Muscle of back (tissue), 11 donors: ENCODE data around the gene SGSM1. TPM values are rescaled to one million over a fixed set of nuclear protein-coding genes. Genes with fewer than 3 reads are reported as not detected.
"Not testable (repeated sequence)": the region's sequence is repeated elsewhere in the genome, so short reads cannot be mapped to it uniquely, and the experiment has no call there.

Experiments used
- DNase-seq, 3 donors: peaks; one replicate each; pipeline versions ENCODE4 v3.0.0 to v3.0.0-alpha.2; 2013
- polyA plus RNA-seq, 10 donors: library from polyadenylated mRNA; unstranded; fragments of 120-200 nt; gene quantifications; one replicate each; pipeline ENCODE4 v1.2.1, GENCODE V29; 2013; ENCODE audit not compliant: insufficient read length in 10 of 10

Gene SGSM1
- polyA plus RNA-seq, 10 donors: 0.09 to 0.63 (median 0.20) TPM

DNA sequence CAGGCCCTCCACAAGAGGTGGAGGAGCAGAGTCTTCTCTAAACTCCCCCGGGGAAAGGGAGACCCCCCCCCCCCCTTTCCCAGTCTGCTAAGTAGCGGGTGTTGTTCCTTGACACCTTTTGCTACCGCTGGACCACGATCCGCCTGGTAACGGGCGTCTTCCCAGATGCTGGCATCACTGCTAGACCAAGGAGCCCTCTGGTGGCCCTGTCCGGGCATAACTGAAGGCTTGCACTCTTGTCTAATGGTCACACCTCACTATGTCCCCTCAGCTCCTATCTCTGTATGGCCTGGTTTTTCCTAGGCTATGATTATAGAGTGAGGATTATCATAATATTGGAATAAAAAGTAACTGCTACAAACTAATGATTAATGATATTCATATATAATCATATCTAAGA lies 31.5 kb downstream of the SGSM1 start:
- not testable (repeated sequence) for DNase-seq

DNA sequence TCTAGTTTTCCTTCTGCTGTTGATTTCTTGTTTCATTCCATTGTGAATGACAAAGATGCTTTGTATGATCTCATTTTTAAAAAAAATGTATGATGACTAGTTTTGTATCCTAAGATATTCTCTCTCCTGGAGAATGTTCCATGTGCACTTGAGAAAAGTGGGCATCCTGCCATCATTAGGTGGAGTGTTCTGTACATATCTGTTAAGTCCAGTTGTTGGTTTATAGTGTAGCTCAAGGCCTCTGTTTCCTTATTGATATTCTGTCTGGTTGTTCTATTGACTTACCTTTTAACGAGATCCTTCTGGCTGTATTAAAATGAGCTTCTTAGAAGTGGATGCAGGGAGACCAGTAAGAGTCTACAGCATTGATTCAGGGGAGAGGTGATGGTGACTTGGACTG lies 35.2 kb downstream of the SGSM1 start:
- no peak for DNase-seq

DNA sequence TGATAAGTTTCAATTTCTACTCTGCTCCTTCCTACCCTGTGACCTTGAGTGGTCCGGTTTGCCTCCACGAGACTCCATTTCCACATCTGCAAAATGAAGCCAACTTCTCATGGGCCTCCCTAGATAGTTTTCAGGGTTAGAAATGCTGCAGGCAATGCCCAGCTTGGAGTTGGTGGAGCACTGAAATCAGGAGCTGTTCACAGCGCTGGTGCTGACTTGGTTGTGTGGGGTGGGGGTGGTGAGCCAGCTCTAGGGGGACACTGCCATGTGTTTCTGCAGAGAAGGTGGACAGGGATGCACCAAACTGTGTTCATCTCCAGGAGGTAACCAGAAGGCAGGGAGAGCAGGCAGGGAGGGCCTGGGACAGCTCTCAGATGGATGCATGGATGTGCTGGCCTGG lies 37.0 kb downstream of the SGSM1 start:
- DNase-seq: no peak

DNA sequence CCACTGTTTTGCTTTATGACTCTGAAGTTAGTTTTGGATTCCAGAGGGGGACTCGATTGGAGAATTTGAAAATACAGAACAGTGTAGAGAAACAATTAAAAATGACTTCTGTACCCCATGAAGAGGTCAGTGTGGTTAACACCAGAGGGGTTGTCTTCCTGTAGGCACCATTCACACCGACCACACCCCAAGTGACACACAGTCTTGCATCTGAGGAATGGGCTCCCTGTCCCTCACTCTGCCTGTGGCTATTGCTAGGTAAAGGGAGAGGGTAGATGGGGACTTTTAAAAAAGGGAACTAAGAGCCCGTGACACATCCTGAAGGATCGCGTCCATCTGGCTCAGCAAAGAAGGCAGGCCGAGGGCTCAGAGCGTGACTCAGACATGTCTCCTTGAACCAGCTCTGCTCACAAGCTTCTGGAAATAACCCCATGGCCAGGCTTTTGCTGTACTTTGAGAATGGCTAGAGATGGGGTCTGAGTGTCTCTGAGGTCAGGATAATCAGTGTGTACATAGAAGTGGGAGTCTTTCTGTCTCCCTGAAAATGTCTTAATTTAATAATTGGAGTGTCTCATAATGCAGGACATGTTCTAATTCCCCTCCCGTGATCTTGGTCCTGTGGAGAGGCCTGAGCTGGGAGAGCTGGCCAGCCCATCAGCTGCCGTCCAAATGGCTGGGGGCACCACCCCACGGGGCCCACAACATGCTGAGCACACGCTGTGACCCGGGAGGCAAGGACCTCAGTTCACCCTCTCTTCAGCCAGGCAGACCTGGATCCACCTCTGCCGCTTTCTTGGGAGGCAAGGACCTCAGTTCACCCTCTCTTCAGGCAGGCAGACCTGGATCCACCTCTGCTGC lies 39.3 kb downstream of the SGSM1 start:
- DNase-seq: no peak

DNA sequence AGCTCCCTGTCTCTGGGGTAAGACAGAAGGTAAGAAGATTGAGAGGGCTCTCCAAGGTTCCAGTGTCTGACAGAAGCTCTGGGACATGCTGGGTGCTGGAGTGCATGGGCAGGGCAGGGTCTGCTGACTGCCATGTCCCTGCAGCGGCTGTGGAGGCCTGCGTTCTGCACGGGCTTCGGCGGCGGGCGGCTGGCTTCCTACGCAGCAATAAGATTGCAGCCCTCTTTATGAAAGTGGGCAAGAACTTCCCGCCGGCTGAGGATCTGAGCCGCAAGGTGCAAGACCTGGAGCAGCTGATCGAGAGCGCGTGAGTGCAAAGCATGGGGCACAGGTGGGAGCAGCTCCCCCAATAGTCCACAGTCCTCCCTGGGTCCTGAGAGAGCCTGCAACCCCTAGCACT lies 41.5 kb downstream of the SGSM1 start:
- DNase-seq: no peak

DNA sequence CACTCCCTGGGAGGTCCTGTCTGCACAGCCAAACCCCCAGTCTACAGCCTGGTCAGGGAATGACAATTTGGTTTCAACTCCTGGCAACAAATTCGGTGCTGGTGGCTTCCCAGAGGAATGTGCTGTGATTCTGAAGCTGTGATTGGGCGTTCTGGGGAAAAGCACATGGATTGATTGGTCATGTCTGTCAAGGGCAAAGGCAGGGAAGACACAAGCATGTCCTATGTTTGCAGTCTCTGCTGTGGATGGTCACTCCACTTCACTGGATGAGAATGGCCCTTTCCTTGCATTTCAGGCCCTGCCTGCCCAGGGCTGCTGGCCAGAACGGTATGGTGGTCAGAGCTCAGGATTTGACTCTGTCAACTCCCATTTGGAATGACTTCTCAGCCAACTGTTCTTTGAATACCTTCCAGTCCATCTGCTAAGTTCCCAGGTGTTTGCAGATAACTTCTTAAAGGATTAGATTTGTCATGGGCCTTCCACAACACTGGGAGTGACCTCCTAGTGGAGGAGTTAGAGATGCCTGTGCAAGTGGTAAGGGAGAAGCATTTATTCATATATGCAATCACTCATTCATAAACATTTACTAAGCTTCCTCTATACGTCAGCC lies 42.7 kb downstream of the SGSM1 start:
- no peak for DNase-seq

DNA sequence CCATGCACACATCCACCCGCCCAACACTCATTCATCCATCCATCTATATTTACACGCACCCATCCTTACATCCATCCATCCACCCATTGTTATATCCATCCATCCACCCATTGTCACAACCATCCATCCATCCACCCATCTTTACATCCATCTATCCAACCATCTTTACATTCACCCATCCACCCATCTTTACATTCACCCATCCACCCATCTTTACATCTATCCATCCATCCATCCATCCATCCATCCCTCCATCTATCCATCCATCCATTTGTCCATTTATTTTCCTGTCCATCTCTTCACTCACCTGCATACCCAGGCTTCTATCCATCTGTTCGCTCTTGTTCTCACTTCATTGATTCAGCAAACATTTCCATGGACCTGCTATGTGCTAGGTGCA lies 49.8 kb downstream of the SGSM1 start:
- DNase-seq: no peak

DNA sequence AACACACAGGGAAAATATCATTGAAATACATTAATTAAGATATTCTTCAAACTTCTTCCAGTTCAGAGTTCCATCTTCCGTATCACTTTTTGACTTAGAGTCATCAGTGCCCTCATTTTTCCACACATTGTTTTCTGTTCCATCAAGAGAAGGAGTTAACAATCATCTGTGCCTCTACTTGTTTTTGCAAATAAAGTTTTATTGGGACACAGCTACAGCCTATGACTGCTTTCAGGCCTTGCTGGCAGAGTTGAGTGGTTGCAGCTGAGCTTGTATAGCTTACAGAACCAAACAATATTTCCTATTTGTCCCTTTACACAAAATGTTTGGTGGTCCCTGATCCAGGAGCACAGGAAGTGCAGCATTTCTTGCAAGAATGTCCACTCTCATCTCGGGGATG lies 51.6 kb downstream of the SGSM1 start:
- no peak for DNase-seq

DNA sequence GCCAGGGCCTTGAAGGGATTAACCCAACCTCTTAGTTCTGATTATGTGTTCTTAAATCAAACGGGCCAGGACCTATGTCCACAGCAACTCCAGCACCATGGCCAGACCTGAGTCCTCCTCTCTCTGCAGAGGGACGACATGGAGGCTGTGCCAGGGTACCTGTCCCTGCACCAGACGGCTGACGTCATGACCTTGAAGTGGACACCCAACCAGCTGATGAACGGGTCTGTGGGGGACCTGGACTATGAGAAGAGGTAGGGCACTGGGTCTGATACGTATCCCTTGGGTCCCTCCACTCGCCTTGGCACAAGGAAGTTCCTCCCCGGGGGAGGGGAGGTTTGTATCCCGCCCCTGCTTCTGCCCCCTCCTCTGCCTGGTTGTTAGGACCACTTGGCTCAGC lies 53.6 kb downstream of the SGSM1 start:
- no peak for DNase-seq

DNA sequence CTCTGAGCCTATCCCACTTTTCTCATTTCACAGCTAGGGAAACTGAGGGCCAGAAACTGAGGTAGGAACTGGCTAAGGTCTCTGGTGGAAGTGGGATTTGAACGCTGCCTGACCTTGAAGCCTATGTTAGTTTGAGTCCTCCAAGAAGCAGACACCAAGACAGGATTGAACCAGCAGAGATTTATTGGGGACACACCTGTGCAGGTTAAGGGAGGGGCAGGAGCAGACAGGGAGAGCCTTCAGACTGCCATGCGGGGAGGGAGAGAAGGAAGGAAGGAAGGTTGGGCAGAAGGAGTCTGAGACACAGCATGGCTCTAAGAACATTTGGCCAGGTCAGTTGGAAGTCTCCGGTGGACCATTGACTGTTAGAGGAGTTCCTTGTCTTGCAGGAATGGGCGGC lies 59.5 kb downstream of the SGSM1 start:
- no peak for DNase-seq

DNA sequence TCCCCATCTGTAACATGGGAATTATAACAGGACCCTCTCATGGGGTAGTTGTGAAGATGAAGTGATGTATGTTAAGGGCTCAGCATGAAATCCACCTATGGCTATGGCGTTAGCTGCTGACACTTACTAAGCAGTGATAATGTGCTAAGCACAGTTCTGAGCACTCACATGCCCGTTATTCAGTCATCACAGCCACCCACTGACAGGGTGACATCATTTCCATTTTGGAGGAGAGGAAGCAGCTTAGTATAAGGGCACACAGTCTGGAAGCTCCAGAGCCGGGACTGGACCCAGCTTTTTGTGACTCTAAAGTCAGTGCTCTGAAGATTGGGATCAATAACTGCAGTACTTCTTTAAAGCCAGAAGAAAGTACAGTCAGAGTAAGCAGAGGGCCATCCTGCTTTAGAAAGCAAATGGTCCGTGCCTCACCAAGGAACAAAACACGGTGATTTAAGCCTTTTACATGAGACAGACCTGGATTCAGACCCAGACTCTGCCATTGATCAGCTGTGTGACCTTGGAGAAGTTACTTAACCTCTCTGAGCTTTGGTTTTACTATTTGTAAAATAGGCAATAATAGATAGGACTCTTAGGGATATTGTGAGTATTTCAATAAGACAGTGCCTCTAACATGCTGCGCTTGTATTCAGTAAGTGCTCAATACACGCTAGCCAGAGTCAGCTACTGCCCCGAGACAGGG lies 61.5 kb downstream of the SGSM1 start:
- no peak for DNase-seq

DNA sequence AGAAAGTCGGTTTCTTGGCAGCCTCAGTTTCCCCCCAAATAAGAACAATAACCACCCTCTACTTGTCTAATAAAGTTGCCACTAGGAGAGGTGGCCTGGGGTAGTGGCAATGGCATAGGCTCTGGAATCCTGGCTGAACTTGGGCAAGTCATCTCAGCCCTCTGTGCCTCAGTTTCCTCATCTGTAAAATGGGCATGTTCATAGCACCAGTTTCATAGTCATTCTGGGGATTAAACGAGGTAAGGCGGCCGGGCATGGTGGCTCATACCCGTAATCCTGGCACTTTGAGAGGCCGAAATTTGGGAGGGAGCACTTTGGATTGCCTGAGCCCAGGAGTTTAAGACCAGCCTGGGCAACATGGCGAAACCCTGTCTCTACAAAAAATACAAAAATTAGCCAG lies 63.0 kb downstream of the SGSM1 start:
- no peak for DNase-seq

DNA sequence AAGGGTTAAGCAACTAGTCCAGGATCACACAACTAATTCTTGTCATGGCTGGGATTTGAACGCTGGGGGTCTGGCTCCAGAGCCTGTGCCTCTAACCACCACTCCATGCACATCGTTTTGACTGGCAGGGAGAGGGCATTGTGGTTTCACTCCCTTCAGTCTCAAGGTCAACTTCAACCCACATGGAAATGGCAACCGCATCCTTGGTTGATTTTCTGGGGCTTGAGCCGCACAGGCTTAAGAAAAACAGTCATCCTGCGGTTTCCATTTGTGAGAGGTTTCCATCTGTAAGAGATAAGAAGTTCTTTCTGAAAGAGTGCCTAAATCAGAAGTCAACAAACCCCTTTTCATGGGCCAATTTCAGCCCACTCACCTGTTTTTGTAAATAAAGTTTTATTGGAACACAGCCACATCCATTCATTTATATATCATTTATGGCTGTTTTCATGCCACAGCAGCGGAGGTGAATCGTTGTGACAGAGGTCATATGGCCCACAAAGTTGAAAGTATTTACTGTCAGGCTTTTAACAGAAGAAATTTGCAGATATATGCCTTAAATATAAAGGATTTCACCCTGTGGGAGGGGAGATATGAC lies 65.7 kb downstream of the SGSM1 start:
- DNase-seq: no peak

DNA sequence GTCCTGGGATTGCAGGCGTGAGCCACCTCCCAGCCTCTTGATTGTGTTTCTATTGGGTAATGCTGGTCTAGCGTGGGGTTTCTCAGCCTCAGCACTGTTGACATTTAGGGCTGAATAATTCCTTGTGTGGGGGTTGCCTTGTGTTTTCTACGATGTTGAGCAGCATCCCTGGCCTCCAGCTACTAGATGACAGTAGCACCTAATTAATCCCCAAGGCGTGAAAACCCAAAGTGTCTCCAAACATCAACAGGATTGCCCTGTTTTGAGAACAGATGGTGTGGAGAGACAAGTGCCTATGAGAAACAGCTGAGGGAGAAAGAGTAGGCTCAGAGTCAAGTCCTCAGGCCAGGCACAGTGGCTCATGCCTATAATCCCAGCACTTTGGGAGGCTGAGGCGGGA lies 67.2 kb downstream of the SGSM1 start:
- no peak for DNase-seq

DNA sequence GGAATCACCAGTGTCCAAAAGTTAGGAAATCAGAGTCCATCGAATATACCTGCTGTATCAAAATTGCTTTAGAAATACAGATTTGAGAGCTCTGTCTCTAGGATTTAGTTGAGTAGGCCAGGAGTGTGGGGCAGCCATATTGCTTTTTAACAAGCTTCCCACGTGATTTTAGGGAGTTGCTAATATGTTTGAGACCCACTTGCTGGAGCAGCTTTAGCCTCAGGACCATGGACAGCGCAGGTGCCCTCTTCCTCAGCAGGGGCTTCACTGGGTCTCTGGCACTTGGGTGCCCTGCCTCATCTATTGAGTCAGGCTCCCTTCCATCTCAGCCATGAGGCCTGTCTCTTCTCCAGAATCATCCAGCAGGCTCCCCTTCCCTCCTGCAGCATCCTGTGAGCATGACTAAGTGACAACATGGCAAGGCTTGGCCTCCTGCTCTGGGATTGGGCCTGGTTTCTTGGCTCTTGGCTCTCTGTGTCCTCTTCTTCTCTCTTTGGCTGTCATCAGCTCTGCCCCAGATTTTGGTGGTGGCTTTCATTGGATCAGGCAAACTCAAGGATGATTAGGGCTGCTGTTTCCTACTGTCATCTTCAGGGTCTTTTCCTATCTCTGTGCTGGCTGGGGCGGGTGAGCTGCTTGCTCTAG lies 70.0 kb downstream of the SGSM1 start:
- peak; percentile 9 to 40 (median 17) for DNase-seq

DNA sequence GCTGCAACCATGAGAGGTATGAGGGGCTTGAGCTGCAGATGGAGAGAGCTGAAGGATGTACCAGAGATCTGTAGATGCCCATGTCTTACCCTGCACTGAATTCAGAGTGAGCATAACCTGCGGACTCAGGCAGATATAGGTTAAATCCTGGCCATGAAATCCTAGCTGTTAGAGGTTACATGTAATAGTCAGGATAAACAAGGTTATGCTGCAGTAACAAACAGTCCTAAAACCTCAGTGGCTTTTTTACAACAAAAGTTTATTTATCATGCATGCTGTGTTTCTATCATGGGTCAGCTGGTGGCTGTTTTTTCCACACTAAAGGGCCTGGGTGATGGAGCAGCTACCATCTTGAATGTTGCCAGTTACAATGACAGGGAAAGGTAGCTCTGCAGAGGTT lies 70.7 kb downstream of the SGSM1 start:
- DNase-seq: no peak

DNA sequence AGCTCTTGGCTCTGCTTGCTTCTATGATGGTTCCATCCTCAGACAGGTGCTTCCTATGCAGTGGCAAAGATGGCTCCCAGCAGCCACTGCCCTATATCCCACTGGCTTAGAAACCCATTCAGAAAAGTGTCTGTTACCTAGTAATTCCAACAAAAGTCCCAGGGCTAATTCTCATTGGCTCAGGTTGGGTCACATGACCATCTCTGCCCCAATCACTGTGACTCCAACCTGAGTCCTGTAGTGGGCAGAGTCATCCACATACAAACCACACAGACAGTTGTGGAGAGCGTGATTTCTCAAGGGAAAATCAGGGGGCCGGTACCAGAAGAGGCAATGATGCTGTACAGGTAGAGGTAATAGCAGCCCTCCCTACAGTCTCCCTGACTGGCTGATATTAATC lies 73.0 kb downstream of the SGSM1 start:
- no peak for DNase-seq

DNA sequence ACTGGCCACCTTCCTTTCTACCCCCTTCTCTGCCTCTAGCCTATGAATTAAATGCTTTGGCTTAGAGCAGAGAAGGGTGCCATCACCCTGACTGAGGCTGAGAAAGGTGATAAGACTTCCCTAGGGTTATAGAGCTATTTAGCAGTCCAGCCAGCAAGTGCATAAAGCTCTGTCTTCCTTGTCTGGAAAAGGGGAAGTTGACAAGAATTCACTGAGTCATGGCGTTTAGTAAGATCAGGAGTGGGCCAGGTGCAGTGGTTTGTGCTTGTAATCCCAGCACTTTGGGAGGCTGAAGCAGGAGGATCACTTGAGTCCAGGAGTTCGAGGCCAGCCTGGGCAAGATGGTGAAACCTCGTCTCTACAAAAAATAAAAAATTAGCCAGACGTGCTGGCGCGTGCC lies 77.4 kb downstream of the SGSM1 start:
- no peak for DNase-seq

DNA sequence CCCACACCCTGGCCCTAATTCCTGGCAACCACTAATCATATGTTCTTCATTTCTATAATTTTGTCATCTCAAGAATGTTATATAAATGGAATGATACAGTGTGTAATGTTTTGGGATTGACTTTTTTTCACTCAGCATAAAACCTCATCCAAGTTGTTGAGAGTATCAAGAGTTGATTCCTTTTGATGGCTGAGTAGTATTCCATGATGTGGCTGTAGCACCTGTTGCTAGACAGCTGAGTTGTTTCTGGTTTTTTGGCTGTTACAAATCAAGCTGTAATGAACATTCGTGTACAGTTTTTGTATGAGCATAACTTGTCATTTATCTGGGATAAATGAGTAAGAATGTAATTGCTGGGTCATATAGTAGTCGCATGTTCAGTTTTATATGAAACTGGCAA lies 81.2 kb downstream of the SGSM1 start:
- no peak for DNase-seq

DNA sequence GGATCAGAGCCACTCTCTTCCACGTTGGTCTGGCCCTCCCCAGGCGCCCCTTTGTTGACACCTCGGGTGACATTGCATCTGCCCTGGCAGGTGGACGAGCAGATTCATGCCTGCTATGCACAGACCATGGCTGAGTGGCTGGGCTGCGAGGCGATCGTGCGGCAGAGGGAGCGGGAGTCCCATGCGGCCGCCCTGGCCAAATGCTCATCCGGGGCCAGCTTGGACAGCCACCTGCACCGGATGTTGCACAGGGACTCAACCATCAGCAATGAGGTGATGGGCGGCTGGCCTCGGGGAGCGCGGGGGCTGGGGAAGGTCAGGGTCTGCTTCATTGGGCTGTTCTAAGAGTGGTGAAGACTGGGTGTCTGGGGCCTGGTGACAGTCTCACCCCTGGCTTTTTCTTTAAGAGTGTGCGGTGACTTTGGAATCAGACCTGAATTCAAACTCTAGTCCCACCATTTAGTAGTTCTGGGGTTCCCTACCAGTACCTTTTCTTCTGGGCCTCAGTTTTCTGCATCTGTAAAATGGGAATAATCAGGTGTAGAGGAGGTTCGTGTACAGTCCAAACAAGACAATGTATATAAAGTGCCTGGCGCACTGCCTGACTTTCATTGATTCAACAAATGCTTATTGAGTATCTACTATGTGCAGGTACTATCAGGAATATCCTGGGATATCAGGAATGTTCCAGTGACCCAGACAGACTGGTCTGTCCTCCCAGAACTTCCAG lies 87.5 kb downstream of the SGSM1 start:
- DNase-seq: no peak

DNA sequence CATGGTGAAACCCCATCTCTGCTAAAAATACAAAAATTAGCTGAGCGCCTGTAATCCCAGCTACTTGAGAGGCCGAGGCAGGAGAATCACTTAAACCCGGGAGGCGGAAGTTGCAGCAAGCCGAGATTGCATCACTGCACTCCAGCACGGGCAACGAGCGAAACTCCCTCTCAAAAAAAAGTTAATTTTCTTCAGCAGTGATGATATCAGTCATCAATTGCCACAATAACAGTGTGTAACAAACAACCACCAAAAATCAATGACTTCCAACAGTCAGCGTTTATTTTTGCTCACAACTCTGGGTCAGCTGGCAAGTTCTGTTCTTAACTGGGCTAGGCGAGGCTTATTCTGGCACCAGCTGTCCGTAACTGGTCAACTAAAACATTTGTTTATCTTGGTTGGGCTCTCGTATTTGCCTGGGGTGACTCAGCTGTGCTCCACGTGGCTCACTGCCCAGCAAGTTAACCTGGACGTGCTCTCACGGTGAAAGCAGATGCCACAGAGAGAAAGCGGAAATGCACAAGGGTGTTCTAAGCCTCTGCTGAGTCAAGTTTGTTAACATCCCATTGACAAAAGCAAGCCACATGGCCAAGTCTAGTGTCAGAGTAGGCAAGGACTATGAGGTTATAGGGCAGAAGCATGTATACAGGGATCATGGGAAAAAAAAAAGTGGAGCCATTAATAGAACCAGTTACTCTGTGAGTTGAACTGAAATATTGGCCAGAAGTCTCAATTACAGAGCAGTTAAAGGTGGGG lies 88.4 kb downstream of the SGSM1 start:
- DNase-seq: peak; percentile 41 to 81 (median 72)
